AG04450 (cell line): ENCODE measurements around the gene CST1. TPM values are rescaled to one million over a fixed set of nuclear protein-coding genes. Genes with fewer than 3 reads are reported as not detected.
"Not testable (repeated sequence)": the region's sequence is repeated elsewhere in the genome, so short reads cannot be mapped to it uniquely, and the experiment has no call there.

Source experiments
- CTCF ChIA-PET: fragments of 300-600, 350-600 bp; formaldehyde crosslinking; extraction: SDS; loops from one replicate; lab custom pipeline; 2022; ENCODE audit warnings: antibody characterized with exemption, inconsistent platforms; lab: Charles Lee
- POLR2A ChIA-PET: fragments of 350-600 bp; formaldehyde crosslinking; extraction: SDS; loops from one replicate; lab custom pipeline; 2021; ENCODE audit warnings: antibody characterized with exemption, inconsistent platforms; lab: Yijun Ruan, JAX
- DNase-seq: peaks from one replicate; pipeline ENCODE4 v3.0.0-alpha.2; 2011; ENCODE audit warnings: low read depth, low spot score
- H3K27ac ChIP-seq: one replicate; pipeline ENCODE4 v1.5.1; 2012; ENCODE audit warnings: low read depth, low read length, control low read depth
- H3K27me3 ChIP-seq: one replicate; pipeline ENCODE4 v1.6.0; 2012; ENCODE audit warnings: low read length; ENCODE audit not compliant: control insufficient read depth, insufficient read depth
- H3K4me3 ChIP-seq: 2 replicates; pipeline ENCODE4 v1.5.1; 2011; ENCODE audit warnings: mild to moderate bottlenecking, low read depth, low read length, control low read depth
- H3K9me3 ChIP-seq: 2 replicates; pipeline ENCODE4 v1.5.1; 2012; ENCODE audit warnings: low read length; ENCODE audit not compliant: control insufficient read depth, insufficient read depth
- CTCF ChIP-seq: IDR thresholded peaks from 2 replicates; pipeline ENCODE4 v1.5.1; 2011; ENCODE audit warnings: low read depth, low read length, control low read depth, inconsistent platforms
- polyA plus RNA-seq: library from polyadenylated mRNA; depleted of rRNA; stranded (reverse); fragments of >200 nt; gene quantifications from 2 replicates; pipeline ENCODE4 v1.2.3, GENCODE V29; 2011

The CST1 gene
- polyA plus RNA-seq, 1 experiment: not detected

DNA sequence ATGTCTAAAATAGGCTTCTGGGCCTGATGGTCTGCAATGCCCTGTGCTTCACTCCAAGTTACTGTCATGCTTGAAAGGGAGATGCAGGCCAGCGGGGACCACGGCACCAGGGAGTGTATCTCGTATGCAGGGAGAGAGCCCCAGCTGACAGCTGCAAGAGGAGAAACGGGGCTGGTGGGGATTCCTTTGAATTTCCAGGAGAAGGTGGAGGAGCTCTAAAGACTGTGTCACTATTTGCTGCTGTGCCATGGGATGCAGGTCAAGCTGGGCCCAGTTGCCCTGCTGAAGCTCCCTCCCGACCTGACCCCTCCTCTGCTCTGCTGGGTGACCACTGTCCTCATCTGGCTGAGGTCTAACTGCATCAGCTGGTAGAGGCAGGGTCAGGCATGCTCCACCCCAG is 989 bp downstream of the CST1 start:
- ChIA-PET CTCF (no interaction called here), POLR2A (no interaction called here)
- no peak for DNase-seq
- H3K27ac ChIP-seq: no peak overlapping the region
- H3K9me3 ChIP-seq: no peaks in the 10 kb centered on the region
- no peaks in the 10 kb centered on the region for H3K27me3 ChIP-seq
- TF ChIP-seq CTCF: no peak
- no peak overlapping the region for H3K4me3 ChIP-seq

- POLR2A ChIA-PET: not testable (repeated sequence)
Observed at GRCh38 chr20:23748975-23749374, 1.8 kb downstream of the CST1 start.

GRCh38 chr20:23747551-23747950 is 3.2 kb downstream of the CST1 start:
- DNase-seq, CTCF ChIA-PET, H3K27me3 ChIP-seq, H3K27ac ChIP-seq, H3K4me3 ChIP-seq, H3K9me3 ChIP-seq, POLR2A ChIA-PET: not testable (repeated sequence)

More at GRCh38 chr20:23748975-23749374, 1.8 kb downstream of the CST1 start:
- CTCF ChIA-PET, DNase-seq, H3K9me3 ChIP-seq, H3K4me3 ChIP-seq, H3K27ac ChIP-seq, H3K27me3 ChIP-seq: not testable (repeated sequence)

GRCh38 chr20:23747092-23747491 is 3.6 kb downstream of the CST1 start:
- H3K27me3 ChIP-seq, POLR2A ChIA-PET, CTCF ChIA-PET: not testable (repeated sequence)

DNA sequence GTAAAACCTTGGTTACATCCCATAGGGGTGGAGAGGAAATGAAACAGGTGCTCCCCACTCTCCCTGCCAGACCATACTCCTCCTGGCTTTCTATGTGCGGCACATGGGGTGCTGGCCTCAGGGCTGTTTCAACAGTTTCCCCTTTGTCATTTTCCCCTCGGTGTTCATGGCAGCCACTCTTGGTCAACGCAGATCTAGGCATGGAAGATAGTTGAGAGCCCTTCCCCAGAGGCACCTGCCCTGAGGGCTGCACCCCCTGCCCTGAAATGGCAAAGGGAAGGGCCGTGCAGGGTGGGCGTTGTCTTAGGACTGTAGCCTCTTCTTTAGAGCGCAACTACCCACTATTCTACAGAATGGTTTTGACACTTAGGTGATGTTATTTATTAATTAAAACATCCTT is 4.4 kb downstream of the CST1 start:
- CTCF ChIA-PET: no interaction called here
- no peak for DNase-seq
- no peak for TF ChIP-seq CTCF
- Histone ChIP-seq H3K9me3 (no peaks in the 10 kb centered on the region), H3K27me3 (no peaks in the 10 kb centered on the region), H3K27ac (no peak overlapping the region), H3K4me3 (no peak overlapping the region)
- POLR2A ChIA-PET: no interaction called here

More at GRCh38 chr20:23747092-23747491, 3.6 kb downstream of the CST1 start:
- H3K27ac ChIP-seq, H3K4me3 ChIP-seq, DNase-seq, H3K9me3 ChIP-seq: not testable (repeated sequence)

DNA sequence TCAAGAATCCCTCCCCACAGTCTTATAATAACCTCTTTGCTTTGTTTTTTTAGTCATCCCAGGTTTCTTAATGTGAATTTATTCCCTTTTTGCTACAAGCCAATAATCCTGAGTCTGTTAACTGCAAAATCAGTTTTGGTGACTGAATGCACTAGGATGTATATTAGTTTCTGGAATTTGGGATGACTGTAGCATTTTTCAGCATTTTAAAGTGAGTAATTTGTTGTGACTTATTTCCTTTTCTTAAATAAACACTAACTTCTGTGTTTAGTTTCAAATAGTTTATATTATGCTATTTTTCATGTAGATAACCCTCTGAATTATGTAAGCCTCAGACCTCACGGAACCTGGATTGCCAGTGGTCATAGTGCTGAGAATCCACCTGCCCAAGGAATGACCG is 5.5 kb downstream of the CST1 start:
- ChIA-PET POLR2A (no interaction called here), CTCF (no interaction called here)
- H3K27me3 ChIP-seq: no peaks in the 10 kb centered on the region
- no peak overlapping the region for H3K4me3 ChIP-seq
- H3K9me3 ChIP-seq: no peaks in the 10 kb centered on the region
- no peak overlapping the region for H3K27ac ChIP-seq
- no peak for TF ChIP-seq CTCF
- no peak for DNase-seq

DNA sequence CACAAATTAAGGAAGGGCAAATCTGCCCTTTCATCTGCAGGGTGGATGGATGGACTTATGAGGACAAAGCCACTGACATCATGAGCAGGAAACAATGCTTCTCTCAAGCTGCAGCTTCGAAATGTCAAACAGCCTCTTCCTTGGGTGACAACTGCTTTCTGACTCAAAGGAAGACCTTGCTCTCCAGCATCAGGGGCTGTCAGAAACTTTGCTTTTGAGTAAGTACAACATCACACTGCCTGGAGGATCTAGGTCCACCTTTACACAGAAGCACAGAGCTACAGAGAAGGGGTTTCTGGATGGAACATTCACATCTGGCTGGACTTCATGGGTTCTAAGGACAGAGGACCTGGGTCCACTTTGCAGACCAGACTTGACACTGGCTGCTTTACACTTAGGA is 5.9 kb downstream of the CST1 start:
- CTCF ChIA-PET: no interaction called here
- TF ChIP-seq CTCF: no peak
- Histone ChIP-seq H3K4me3 (no peak overlapping the region), H3K9me3 (no peaks in the 10 kb centered on the region), H3K27me3 (no peaks in the 10 kb centered on the region), H3K27ac (no peak overlapping the region)
- POLR2A ChIA-PET: no interaction called here
- no peak for DNase-seq

DNA sequence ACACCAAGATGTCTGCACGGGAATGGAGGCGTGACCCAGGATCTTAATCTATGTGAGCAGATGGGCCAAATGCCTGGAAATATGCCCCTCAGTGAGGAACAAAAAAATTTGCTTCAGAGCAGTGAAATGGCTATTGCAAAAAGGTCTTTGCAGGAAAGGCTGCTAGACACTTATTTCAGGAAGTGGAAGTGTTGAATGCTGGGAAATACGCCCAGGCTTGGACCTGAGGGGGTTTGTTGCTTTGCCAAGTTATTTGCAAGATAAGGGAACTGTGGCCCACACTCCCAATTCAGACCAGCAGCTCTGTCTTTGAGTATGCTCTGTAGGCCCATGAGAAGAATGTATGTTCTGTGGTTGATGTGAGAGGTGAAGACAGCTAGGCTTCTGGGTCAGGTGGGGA is 15.3 kb downstream of the CST1 start:
- H3K27me3 ChIP-seq, CTCF ChIA-PET, H3K4me3 ChIP-seq, H3K27ac ChIP-seq, H3K9me3 ChIP-seq, DNase-seq, POLR2A ChIA-PET: not testable (repeated sequence)

- H3K27me3 ChIP-seq, CTCF ChIA-PET, DNase-seq, H3K9me3 ChIP-seq, H3K4me3 ChIP-seq, H3K27ac ChIP-seq, POLR2A ChIA-PET: not testable (repeated sequence)
Observed at GRCh38 chr20:23734949-23735348, 15.8 kb downstream of the CST1 start.
